ENCODE measurements around the gene DMGDH. TPM values are rescaled to one million over a fixed set of nuclear protein-coding genes. Genes with fewer than 3 reads are reported as not detected.
"Not testable (repeated sequence)": the region's sequence is repeated elsewhere in the genome, so short reads cannot be mapped to it uniquely, and the experiment has no call there.

The DMGDH gene
- total RNA-seq, 1 donor from 2014 or later = 3.1 TPM

DNA sequence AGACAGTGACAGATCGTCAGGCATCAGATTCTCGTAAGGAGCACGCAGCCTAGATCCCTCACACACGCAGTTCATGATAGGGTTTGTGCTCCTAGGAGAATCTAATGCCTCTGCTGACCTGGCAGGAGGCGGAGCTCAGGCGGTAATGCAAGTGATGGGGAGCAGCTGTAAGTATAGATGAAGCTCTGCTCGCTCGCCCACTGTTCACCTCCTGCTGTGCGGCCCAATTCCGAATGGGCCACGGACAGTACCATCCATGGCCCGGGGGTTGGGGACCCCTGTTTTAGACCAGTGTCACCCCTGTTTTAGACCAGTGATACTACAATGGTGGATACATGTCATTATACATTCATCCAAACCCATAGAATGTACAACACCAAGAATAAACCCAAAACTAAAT lies 80.4 kb downstream of the DMGDH start:
- Mint-ChIP-seq H3K9me3 (ENCODE audit: low read depth) (no peaks in the 10 kb centered on the region), H3K36me3 (ENCODE audit: low read depth) (no peaks in the 10 kb centered on the region), H3K4me3 (ENCODE audit: unreplicated experiment) (no peak overlapping the region), H3K4me1 (ENCODE audit: low read depth) (peaks cover 12% of the 10 kb centered on the region), H3K27ac (ENCODE audit: unreplicated experiment) (no peak overlapping the region), H3K27me3 (ENCODE audit: low read depth) (no peaks in the 10 kb centered on the region)
- TF ChIP-seq, protein P1, sequence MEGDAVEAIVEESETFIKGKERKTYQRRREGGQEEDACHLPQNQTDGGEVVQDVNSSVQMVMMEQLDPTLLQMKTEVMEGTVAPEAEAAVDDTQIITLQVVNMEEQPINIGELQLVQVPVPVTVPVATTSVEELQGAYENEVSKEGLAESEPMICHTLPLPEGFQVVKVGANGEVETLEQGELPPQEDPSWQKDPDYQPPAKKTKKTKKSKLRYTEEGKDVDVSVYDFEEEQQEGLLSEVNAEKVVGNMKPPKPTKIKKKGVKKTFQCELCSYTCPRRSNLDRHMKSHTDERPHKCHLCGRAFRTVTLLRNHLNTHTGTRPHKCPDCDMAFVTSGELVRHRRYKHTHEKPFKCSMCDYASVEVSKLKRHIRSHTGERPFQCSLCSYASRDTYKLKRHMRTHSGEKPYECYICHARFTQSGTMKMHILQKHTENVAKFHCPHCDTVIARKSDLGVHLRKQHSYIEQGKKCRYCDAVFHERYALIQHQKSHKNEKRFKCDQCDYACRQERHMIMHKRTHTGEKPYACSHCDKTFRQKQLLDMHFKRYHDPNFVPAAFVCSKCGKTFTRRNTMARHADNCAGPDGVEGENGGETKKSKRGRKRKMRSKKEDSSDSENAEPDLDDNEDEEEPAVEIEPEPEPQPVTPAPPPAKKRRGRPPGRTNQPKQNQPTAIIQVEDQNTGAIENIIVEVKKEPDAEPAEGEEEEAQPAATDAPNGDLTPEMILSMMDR (IDR thresholded peaks at IDR 0.05) = no peak
- no peak for DNase-seq (ENCODE audit: low spot score)

DNA sequence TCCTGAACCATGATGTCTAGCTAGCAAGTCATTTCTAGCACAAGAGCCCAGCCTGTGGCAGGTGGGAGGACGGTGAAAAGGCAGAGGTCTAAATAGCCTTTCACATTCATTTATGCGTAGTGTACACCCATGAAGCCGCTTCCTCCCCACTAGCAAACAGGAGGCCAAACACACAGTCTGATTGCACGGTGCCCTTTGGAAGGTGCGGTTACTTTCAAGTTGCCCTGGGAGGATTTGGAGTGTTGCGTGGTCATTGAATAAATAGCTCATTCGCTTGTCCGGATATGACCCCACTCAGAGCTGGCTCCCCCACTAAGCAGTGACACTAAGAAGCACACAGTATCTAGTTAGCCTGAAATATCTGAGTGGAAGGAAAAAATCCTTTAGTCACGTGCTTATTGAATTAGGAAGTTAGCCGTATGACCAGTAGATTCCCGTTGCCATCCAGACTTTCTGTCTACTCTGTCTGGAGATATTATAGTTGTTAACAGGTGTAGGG lies 83.7 kb downstream of the DMGDH start:
- Mint-ChIP-seq H3K4me3 (ENCODE audit: unreplicated experiment) (peak overlapping the region; percentile 77), H3K4me1 (ENCODE audit: low read depth) (peaks cover 33% of the 10 kb centered on the region), H3K27me3 (ENCODE audit: low read depth) (no peaks in the 10 kb centered on the region), H3K9me3 (ENCODE audit: low read depth) (no peaks in the 10 kb centered on the region), H3K36me3 (ENCODE audit: low read depth) (no peaks in the 10 kb centered on the region), H3K27ac (ENCODE audit: unreplicated experiment) (peak overlapping the region; percentile 90)
- TF ChIP-seq, protein P1 (IDR thresholded peaks at IDR 0.05) = no peak
- no peak for DNase-seq (ENCODE audit: low spot score)

DNA sequence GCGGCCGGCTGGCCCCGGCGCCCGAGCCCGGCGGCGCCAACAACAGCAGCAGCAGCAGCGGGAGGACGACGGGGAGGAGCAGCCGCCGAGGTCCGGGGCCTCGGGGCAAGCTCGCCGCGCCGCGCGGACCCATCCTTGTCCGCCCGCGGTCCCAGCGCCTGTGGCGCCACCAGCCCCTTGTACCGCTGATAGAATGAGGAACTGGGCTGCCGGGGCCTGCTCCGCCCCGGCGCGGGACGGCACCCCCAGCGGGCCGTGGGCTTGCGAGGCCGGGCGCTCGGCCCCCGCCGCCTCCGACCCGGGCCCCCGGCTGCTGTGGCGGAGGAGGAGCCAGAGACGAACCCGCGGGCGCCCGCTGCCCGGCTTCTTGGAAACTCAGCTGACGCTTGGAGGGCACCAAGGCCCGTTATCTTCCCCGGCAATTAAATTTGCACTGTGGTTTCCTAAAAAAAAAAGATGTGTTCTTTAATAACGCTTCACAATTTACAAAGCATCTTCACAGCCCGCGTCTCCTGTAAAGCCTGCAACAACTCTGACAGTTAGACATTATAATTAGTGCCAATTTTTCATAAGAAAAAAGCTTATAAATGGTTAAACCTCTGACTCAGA lies 84.3 kb downstream of the DMGDH start, which contains the start of gene ARSB:
Gene ARSB (minus strand): TSS at position 195 of the 609 bp plus-strand sequence. CDS start 62 bp downstream, at position 133.
- Mint-ChIP-seq H3K27me3 (ENCODE audit: low read depth) (no peaks in the 10 kb centered on the region), H3K9me3 (ENCODE audit: low read depth) (no peaks in the 10 kb centered on the region), H3K4me3 (ENCODE audit: unreplicated experiment) (peak within 1 kb of the TSS; percentile 81), H3K4me1 (ENCODE audit: low read depth) (peaks cover 36% of the 10 kb centered on the region), H3K27ac (ENCODE audit: unreplicated experiment) (peak within 1 kb of the TSS; percentile 90), H3K36me3 (ENCODE audit: low read depth) (no peaks in the 10 kb centered on the region)
- DNase-seq (ENCODE audit: low spot score) = no peak
- TF ChIP-seq, protein P1 (IDR thresholded peaks at IDR 0.05) = no peak

- Mint-ChIP-seq H3K4me1 (ENCODE audit: low read depth) (peaks cover 36% of the 10 kb centered on the region), H3K9me3 (ENCODE audit: low read depth) (no peaks in the 10 kb centered on the region), H3K36me3 (ENCODE audit: low read depth) (no peaks in the 10 kb centered on the region), H3K27ac (ENCODE audit: unreplicated experiment) (peak overlapping the region; percentile 89), H3K4me3 (ENCODE audit: unreplicated experiment) (peak overlapping the region; percentile 81), H3K27me3 (ENCODE audit: low read depth) (no peaks in the 10 kb centered on the region)
- TF ChIP-seq, protein P1 (IDR thresholded peaks at IDR 0.05) = peak; percentile 71
- DNase-seq (ENCODE audit: low spot score) = no peak
Observed at GRCh38 chr5:78984439-78985115, 84.9 kb downstream of the DMGDH start.

- H3K27ac Mint-ChIP-seq (ENCODE audit: unreplicated experiment) = peak overlapping the region; percentile 89
- no peaks in the 10 kb centered on the region for H3K36me3 Mint-ChIP-seq (ENCODE audit: low read depth)
- TF ChIP-seq, protein P1 (IDR thresholded peaks at IDR 0.05) = no peak
- no peaks in the 10 kb centered on the region for H3K27me3 Mint-ChIP-seq (ENCODE audit: low read depth)
- peaks cover 36% of the 10 kb centered on the region for H3K4me1 Mint-ChIP-seq (ENCODE audit: low read depth)
- H3K4me3 Mint-ChIP-seq (ENCODE audit: unreplicated experiment) = peak overlapping the region; percentile 81
- no peak for DNase-seq (ENCODE audit: low spot score)
- no peaks in the 10 kb centered on the region for H3K9me3 Mint-ChIP-seq (ENCODE audit: low read depth)
Observed at GRCh38 chr5:78983601-78984438, 85.7 kb downstream of the DMGDH start.

DNA sequence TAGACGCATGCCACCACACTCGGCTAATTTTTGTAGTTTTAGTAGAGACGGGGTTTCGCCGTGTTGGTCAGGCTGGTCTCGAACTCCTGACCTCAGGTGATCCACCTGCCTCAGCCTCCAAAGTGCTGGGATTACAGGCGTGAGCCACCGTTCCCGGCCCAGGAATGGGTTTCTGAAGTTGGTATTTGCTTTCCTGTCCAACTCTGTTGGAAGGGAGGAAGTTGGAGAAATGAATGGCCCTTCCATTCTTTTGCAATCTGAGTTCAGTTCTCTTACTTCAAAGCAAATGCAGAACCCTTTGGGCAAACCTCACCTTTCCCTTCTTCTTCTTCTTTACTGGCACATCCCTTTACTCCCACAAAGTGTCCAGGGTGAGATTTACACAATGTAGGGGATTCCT lies 86.3 kb downstream of the DMGDH start:
- peak overlapping the region; percentile 81 for H3K4me3 Mint-ChIP-seq (ENCODE audit: unreplicated experiment)
- DNase-seq (ENCODE audit: low spot score); H3K36me3 Mint-ChIP-seq (ENCODE audit: low read depth); H3K9me3 Mint-ChIP-seq (ENCODE audit: low read depth); H3K27me3 Mint-ChIP-seq (ENCODE audit: low read depth): not testable (repeated sequence)
- H3K4me1 Mint-ChIP-seq (ENCODE audit: low read depth) = peaks cover 36% of the 10 kb centered on the region
- peak overlapping the region; percentile 62 for H3K27ac Mint-ChIP-seq (ENCODE audit: unreplicated experiment)
